ENCODE results near the gene PCYT2. TPM values are rescaled to one million over a fixed set of nuclear protein-coding genes. Genes with fewer than 3 reads are reported as not detected.

PCYT2 gene
- total RNA-seq, 2 experiments from 2014 or later: 48.5 TPM

- Mint-ChIP-seq H3K36me3 (peaks cover 22% of the 10 kb centered on the region), H3K27me3 (no peaks in the 10 kb centered on the region), H3K9me3 (ENCODE audit: low read depth) (no peaks in the 10 kb centered on the region), H3K27ac (peak overlapping the region; percentile 91), H3K4me3 (peak overlapping the region; percentile 85), H3K4me1 (peaks cover 40% of the 10 kb centered on the region)
- ATAC-seq: no peak
- peak; percentile 62 for DNase-seq
- CTCF ChIA-PET: interaction anchor here (0.5 to 3.4 kb wide), 15 partner anchors 8 to 153 kb away, joined by 3 to 16 read pairs (median 4); partner anchors contain the start of genes ALYREF, ANAPC11, CENPX and LRRC45
These were observed 41.7 kb downstream of the PCYT2 start for GRCh38 chr17:81869221-81870130.

GRCh38 chr17:81868674-81869220, 42.5 kb downstream of the PCYT2 start:
- peaks cover 22% of the 10 kb centered on the region for H3K36me3 Mint-ChIP-seq
- H3K4me3 Mint-ChIP-seq: no peak overlapping the region
- CTCF ChIA-PET: interaction anchor here (0.6 to 3.4 kb wide), 11 partner anchors 8 to 151 kb away, joined by 3 to 16 read pairs (median 6); partner anchors contain the start of genes ANAPC11, MAFG, P4HB and SIRT7
- H3K27me3 Mint-ChIP-seq: no peaks in the 10 kb centered on the region
- peak overlapping the region; percentile 91 for H3K27ac Mint-ChIP-seq
- H3K9me3 Mint-ChIP-seq (ENCODE audit: low read depth): no peaks in the 10 kb centered on the region
- no peak for ATAC-seq
- H3K4me1 Mint-ChIP-seq: peaks cover 42% of the 10 kb centered on the region
- peak; percentile 48 for DNase-seq

- Mint-ChIP-seq H3K4me1 (peaks cover 46% of the 10 kb centered on the region), H3K36me3 (peaks cover 24% of the 10 kb centered on the region), H3K27ac (peak overlapping the region; percentile 57), H3K9me3 (ENCODE audit: low read depth) (no peaks in the 10 kb centered on the region), H3K4me3 (no peak overlapping the region), H3K27me3 (no peaks in the 10 kb centered on the region)
- CTCF ChIA-PET: interaction anchor here (1.5 to 3.4 kb wide), 4 partner anchors 9 to 49 kb away, joined by 4 to 16 read pairs (median 6); partner anchors contain the start of genes ANAPC11 and SIRT7
- no peak for ATAC-seq
- no peak for DNase-seq
These were observed 43.1 kb downstream of the PCYT2 start for GRCh38 chr17:81867991-81868673.

- peak; percentile 49 for DNase-seq
- peaks cover 48% of the 10 kb centered on the region for H3K4me1 Mint-ChIP-seq
- no peak for ATAC-seq
These were observed 43.8 kb downstream of the PCYT2 start for GRCh38 chr17:81867170-81867990.

GRCh38 chr17:81866440-81867169, 44.6 kb downstream of the PCYT2 start:
- no peaks in the 10 kb centered on the region for H3K27me3 Mint-ChIP-seq
- CTCF ChIA-PET: no interaction called here
- H3K9me3 Mint-ChIP-seq (ENCODE audit: low read depth): no peaks in the 10 kb centered on the region
- H3K36me3 Mint-ChIP-seq: peaks cover 28% of the 10 kb centered on the region
- peaks cover 48% of the 10 kb centered on the region for H3K4me1 Mint-ChIP-seq
- no peak overlapping the region for H3K4me3 Mint-ChIP-seq
- DNase-seq (no peak), ATAC-seq (no peak)
- H3K27ac Mint-ChIP-seq: peak overlapping the region; percentile 73

More at GRCh38 chr17:81867170-81867990, 43.8 kb downstream of the PCYT2 start:
- no peak overlapping the region for H3K4me3 Mint-ChIP-seq
- H3K27ac Mint-ChIP-seq: peak overlapping the region; percentile 73
- H3K27me3 Mint-ChIP-seq: no peaks in the 10 kb centered on the region
- CTCF ChIA-PET: no interaction called here
- H3K36me3 Mint-ChIP-seq: peaks cover 28% of the 10 kb centered on the region
- H3K9me3 Mint-ChIP-seq (ENCODE audit: low read depth): no peaks in the 10 kb centered on the region

- Mint-ChIP-seq H3K36me3 (peaks cover 26% of the 10 kb centered on the region), H3K4me1 (peaks cover 50% of the 10 kb centered on the region), H3K27me3 (no peaks in the 10 kb centered on the region), H3K27ac (no peak overlapping the region), H3K4me3 (no peak overlapping the region), H3K9me3 (ENCODE audit: low read depth) (no peaks in the 10 kb centered on the region)
- ATAC-seq (no peak), DNase-seq (no peak)
- CTCF ChIA-PET: no interaction called here
These were observed 45.3 kb downstream of the PCYT2 start for GRCh38 chr17:81865733-81866439.

GRCh38 chr17:81865358-81865732, 45.9 kb downstream of the PCYT2 start:
- Mint-ChIP-seq H3K4me1 (peaks cover 50% of the 10 kb centered on the region), H3K27ac (no peak overlapping the region)
- no peak for ATAC-seq

GRCh38 chr17:81863833-81864768, 47.1 kb downstream of the PCYT2 start:
- Mint-ChIP-seq H3K9me3 (ENCODE audit: low read depth) (no peaks in the 10 kb centered on the region), H3K36me3 (peaks cover 23% of the 10 kb centered on the region), H3K4me3 (no peak overlapping the region), H3K27ac (peak overlapping the region; percentile 54), H3K27me3 (no peaks in the 10 kb centered on the region), H3K4me1 (peaks cover 50% of the 10 kb centered on the region)
- CTCF ChIA-PET: interaction anchor here (0.9 to 1.2 kb wide), 2 partner anchors 149 to 156 kb away, joined by 3 to 4 read pairs; no protein-coding TSS in a partner anchor
- ATAC-seq: no peak
- no peak for DNase-seq

More at GRCh38 chr17:81865358-81865732, 45.9 kb downstream of the PCYT2 start:
- DNase-seq: no peak
- Mint-ChIP-seq H3K4me3 (no peak overlapping the region), H3K9me3 (ENCODE audit: low read depth) (no peaks in the 10 kb centered on the region), H3K27me3 (no peaks in the 10 kb centered on the region), H3K36me3 (peaks cover 28% of the 10 kb centered on the region)
- CTCF ChIA-PET: interaction anchor here (0.9 kb wide), 1 partner anchor 155 kb away, joined by 3 read pairs; no protein-coding TSS in a partner anchor

- Mint-ChIP-seq H3K4me1 (peaks cover 55% of the 10 kb centered on the region), H3K36me3 (peaks cover 26% of the 10 kb centered on the region)
- CTCF ChIA-PET: interaction anchor here (1.2 kb wide), 1 partner anchor 149 kb away, joined by 4 read pairs; no protein-coding TSS in a partner anchor
These were observed 48.0 kb downstream of the PCYT2 start for GRCh38 chr17:81863123-81863675.

GRCh38 chr17:81860756-81861568, 50.2 kb downstream of the PCYT2 start:
- peak; percentile 88 for ATAC-seq
- Mint-ChIP-seq H3K27ac (peak overlapping the region; percentile 94), H3K4me1 (peaks cover 50% of the 10 kb centered on the region), H3K9me3 (ENCODE audit: low read depth) (no peaks in the 10 kb centered on the region), H3K27me3 (no peaks in the 10 kb centered on the region), H3K36me3 (peaks cover 33% of the 10 kb centered on the region), H3K4me3 (peak overlapping the region; percentile 94)
- CTCF ChIA-PET: interaction anchor here (1.0 to 1.9 kb wide), 2 partner anchors 9 to 39 kb away, joined by 3 to 16 read pairs; partner anchors contain the start of gene ARHGDIA
- peak; percentile 100 for DNase-seq

More at GRCh38 chr17:81863123-81863675, 48.0 kb downstream of the PCYT2 start:
- Mint-ChIP-seq H3K4me3 (peak overlapping the region; percentile 55), H3K27ac (peak overlapping the region; percentile 22), H3K9me3 (ENCODE audit: low read depth) (no peaks in the 10 kb centered on the region), H3K27me3 (no peaks in the 10 kb centered on the region)
- ATAC-seq (no peak), DNase-seq (no peak)
